Activated T-helper 9 cell treated with anti-CD3 and anti-CD28 coated beads, Interleukin-2, amount 50 U/mL, for 16 hours (primary cell): ENCODE data around the gene ZNF385D.

Experiments
- DNase-seq: peaks from one replicate; pipeline ENCODE4 v3.0.0-alpha.2; 2020; ENCODE audit warnings: low read depth

ZNF385D gene

GRCh38 chr3:21673393-21673792 lies 77.6 kb downstream of the ZNF385D start:
- DNase-seq = no peak

GRCh38 chr3:21672303-21672702 lies 78.7 kb downstream of the ZNF385D start:
- DNase-seq = no peak

- no peak for DNase-seq
Measured at GRCh38 chr3:21670386-21670785, 80.6 kb downstream of the ZNF385D start.

GRCh38 chr3:21668012-21668411 lies 83.0 kb downstream of the ZNF385D start:
- no peak for DNase-seq

- no peak for DNase-seq
Measured at GRCh38 chr3:21665444-21666100, 85.4 kb downstream of the ZNF385D start.

GRCh38 chr3:21664996-21665395 lies 86.0 kb downstream of the ZNF385D start:
- DNase-seq = no peak

GRCh38 chr3:21662403-21662802 lies 88.6 kb downstream of the ZNF385D start:
- no peak for DNase-seq

- no peak for DNase-seq
Measured at GRCh38 chr3:21654662-21655061, 96.3 kb downstream of the ZNF385D start.

- DNase-seq = no peak
Measured at GRCh38 chr3:21654241-21654640, 96.8 kb downstream of the ZNF385D start.

GRCh38 chr3:21649519-21649918 lies 101.5 kb downstream of the ZNF385D start:
- DNase-seq = no peak

GRCh38 chr3:21647961-21648360 lies 103.0 kb downstream of the ZNF385D start:
- no peak for DNase-seq

GRCh38 chr3:21645121-21645897 lies 105.7 kb downstream of the ZNF385D start:
- DNase-seq = no peak

GRCh38 chr3:21644268-21644667 lies 106.7 kb downstream of the ZNF385D start:
- DNase-seq = no peak

- no peak for DNase-seq
Measured at GRCh38 chr3:21643752-21644151, 107.3 kb downstream of the ZNF385D start.

- no peak for DNase-seq
Measured at GRCh38 chr3:21642433-21642832, 108.6 kb downstream of the ZNF385D start.

- no peak for DNase-seq
Measured at GRCh38 chr3:21641959-21642358, 109.1 kb downstream of the ZNF385D start.

GRCh38 chr3:21638488-21638887 lies 112.5 kb downstream of the ZNF385D start:
- no peak for DNase-seq

GRCh38 chr3:21634112-21634511 lies 116.9 kb downstream of the ZNF385D start:
- DNase-seq = no peak

GRCh38 chr3:21624524-21624923 lies 126.5 kb downstream of the ZNF385D start:
- no peak for DNase-seq

GRCh38 chr3:21621181-21621651 lies 129.8 kb downstream of the ZNF385D start:
- no peak for DNase-seq

GRCh38 chr3:21620511-21621155 lies 130.4 kb downstream of the ZNF385D start:
- DNase-seq = no peak

GRCh38 chr3:21618695-21619094 lies 132.3 kb downstream of the ZNF385D start:
- DNase-seq = no peak
